HG03039 (cell line): ENCODE results near the gene IZUMO4.
"Not testable (repeated sequence)": the region's sequence is repeated elsewhere in the genome, so short reads cannot be mapped to it uniquely, and the experiment has no call there.

Experiments used
- ATAC-seq: cut with Tn5 transposase; IDR thresholded peaks from one replicate; pipeline ENCODE4 v1.9.1; 2021; ENCODE audit warnings: mild to moderate bottlenecking, moderate library complexity; ENCODE audit not compliant: unreplicated experiment

Gene IZUMO4

GRCh38 chr19:2122251-2122650, 25.5 kb downstream of the IZUMO4 start:
- ATAC-seq, result no peak

DNA sequence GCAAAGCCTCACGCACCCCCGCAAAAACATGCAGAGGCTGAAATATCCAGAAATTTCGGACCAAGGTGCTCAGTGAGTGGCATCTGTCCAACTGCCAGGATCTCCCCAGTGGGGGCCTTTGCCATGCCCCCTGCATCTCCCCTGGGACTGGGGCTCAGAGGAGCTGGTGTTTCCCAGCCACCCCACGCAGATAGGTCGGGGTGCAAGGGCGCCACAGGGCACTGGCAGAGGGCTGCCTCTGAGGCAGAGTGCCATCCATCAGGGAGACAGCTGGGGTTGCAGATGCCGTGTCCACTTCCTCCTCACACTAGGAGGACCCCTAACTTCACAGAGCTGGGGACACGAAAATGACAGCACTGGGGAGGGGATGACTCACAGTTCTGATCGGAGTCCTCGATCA, 26.3 kb downstream of the IZUMO4 start:
- ATAC-seq, result no peak

DNA sequence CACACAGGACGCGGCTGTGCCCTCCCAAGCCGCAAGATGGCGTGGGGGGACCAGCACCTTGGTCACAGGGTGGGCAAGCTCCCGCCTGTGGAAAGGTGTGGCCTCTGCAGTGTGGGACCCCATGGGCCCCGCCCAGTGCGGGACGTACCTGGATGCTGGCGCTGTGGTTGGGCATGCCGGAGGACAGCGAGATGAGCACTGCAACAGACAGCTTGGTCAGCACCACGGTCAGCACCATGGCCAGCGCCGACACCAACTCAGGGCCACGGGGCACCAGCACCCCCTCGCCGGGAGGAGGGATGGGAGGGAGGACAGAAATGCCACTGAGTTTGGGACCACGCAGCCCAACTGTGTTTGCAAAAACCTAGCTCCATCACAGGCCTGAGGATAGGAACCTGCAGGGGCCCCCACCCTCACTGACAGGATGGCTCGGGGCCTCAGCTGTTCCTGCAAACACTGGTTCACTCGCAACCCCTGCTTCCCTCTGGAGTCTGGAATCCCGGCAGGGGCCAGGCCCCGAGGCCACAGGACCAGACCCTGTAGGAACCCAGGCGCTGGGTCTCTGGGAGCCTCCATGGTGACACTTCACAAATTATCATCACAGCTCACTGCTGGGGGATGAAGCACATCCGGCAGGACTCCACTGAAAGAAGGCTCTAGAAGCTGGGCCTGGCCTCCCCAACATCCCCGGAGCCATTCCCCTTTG, 27.1 kb downstream of the IZUMO4 start:
- no peak for ATAC-seq

GRCh38 chr19:2126879-2127518, 30.3 kb downstream of the IZUMO4 start:
- no peak for ATAC-seq

GRCh38 chr19:2127758-2128157, 31.0 kb downstream of the IZUMO4 start:
- ATAC-seq, result no peak

- ATAC-seq, result not testable (repeated sequence)
Observed at GRCh38 chr19:2128252-2128651, 31.5 kb downstream of the IZUMO4 start.

- no peak for ATAC-seq
Observed at GRCh38 chr19:2129022-2129421, 32.3 kb downstream of the IZUMO4 start.

GRCh38 chr19:2129486-2129885, 32.8 kb downstream of the IZUMO4 start:
- no peak for ATAC-seq

DNA sequence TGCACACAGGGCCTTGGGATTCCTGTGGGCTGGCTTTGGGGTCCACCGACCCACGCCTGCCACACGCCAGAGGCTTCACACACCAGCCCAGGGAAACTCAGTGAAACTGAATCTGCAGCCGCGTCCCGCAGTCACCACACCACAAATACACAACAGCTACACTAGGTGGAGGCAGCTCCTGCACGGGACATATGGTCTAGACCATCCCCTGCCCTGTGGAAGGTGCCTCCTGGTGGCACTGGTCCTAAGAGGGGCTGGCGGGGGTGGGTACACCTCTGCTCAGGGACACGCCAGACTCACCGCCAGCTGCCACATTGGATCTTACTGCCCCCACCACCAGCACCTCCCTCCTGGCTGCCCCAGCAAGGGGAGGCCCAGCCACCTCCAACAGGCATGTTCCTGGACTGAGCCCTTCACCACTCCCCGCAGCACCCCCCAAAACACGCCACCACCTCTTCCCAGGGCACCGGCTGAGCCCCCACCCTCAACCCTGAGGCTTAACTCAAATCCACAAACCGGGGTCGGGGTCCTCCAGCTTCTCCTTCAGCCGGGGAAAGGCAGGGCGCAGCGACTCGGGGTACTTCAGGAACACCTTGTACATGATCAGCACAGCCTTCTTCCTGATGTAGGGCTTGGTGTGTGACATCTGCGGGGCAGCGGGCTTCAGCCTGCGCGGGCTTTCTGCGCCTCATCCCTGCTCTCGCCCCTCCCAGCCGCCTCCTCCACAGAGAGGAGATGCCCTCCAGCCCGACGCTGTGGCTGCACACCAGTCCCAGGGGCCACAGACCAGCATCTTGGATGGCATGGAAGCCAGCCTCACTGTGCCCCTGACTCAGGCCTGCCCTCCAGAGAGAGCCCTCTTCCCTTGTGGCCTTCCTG, 33.4 kb downstream of the IZUMO4 start:
- ATAC-seq, result no peak

GRCh38 chr19:2131012-2131975, 34.6 kb downstream of the IZUMO4 start:
- ATAC-seq, result not testable (repeated sequence)

DNA sequence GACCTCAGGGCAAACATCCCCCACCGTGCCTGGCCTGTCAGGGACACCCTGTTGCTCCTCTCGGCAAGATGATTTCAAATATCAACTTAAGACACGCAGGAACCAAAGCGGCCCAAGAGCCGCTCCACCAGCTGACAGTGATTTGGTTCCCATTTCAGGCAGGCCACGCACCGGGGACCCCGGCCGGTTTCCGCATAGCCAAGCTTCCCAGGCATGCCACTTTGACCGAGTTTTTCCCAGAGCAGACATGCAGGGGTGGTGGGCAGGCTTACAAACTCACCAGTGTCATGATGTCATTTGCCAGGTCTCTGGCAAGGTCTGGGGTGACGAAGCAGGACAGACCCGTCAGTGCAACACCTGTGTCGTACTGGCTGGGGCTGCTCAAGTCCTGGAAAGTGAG, 35.5 kb downstream of the IZUMO4 start:
- ATAC-seq, result no peak

DNA sequence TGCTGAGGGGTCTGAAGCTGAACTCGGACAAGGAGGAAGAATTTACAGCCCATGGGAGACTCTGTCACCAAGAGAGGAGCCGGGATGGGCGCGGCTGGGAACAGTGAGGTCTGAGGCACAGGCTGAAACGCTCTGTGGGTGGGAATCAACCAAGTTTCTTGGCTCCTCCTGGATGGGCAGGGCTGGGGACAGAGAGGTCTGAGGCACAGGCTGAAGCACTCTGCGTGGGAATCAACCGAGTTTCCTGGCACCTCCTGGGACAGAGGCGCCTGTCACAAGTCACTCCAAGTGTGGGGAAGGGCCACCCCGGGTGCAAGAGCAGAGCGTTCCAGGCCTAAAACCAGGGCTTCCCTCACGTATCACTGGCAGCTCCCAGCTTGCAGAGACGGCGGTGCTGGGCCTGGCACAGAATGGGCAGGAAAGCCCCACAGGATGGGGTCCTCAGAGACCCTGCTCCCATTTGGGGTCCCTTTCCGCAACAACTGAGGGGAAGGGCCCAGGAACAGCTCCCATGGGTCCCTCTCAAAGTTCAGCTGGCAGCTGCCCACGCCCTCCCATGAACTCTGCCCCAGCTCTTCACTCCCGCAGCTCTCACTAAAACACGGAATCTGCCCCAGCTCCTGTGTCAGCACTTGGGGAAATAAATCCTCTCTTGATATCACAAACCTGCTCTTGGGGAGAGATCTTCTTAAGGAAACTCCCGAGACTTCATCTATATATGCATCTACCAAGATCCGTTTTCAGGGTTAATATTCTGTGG, 36.2 kb downstream of the IZUMO4 start:
- ATAC-seq, result no peak

- ATAC-seq, result no peak
Observed at GRCh38 chr19:2135474-2136402, 39.0 kb downstream of the IZUMO4 start.

DNA sequence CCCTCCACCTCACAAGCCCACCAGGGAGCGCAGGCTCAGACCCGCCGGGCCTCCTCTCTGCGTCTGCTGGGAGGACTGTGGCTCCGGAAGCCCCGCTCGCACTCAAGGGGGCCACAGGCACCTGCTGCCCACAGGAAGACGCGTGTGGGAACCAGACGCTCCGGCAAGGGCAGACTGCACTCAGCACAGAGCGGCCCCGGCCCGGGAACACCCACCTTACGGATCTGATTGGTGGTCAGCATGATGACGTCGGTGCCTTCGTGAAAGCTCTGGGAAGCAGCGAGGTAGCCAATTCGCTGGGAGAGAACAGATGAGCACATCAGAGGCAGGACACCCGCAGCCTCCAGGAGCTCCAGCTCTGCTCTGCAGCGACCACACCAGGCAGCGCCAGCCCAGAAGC, 40.1 kb downstream of the IZUMO4 start:
- ATAC-seq, result no peak

DNA sequence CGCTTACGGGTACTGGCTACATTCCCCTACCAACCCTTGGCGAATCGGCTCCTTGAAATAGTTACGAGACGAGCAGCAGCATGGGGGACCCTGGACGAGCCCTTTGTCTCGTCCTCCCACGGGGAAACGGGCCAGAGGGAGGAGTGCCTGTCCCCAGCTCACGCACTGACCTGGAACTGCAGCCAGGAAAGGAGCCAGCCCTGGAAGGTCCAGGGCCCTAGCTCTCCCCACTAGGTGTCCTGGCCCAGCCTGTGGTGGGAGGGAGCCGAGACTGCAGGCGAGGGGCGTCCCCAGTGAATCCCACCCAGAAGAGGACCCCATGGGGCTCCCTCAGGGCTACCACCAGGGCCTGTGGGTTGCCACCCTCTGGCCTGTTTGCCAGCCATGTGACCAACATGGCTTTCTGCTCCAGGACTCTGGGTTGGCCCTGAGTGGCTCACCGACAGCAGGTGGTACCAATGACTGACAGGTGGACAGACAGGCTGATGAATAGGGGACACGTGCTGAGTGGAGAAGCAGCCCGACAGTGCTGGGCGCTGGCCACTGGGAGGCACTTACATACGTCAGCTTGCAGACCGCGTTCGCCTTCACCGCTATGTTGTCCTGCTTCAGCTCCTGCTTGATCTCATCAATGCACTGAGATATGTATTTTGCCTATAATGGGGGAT, 41.5 kb downstream of the IZUMO4 start:
- ATAC-seq, result no peak

DNA sequence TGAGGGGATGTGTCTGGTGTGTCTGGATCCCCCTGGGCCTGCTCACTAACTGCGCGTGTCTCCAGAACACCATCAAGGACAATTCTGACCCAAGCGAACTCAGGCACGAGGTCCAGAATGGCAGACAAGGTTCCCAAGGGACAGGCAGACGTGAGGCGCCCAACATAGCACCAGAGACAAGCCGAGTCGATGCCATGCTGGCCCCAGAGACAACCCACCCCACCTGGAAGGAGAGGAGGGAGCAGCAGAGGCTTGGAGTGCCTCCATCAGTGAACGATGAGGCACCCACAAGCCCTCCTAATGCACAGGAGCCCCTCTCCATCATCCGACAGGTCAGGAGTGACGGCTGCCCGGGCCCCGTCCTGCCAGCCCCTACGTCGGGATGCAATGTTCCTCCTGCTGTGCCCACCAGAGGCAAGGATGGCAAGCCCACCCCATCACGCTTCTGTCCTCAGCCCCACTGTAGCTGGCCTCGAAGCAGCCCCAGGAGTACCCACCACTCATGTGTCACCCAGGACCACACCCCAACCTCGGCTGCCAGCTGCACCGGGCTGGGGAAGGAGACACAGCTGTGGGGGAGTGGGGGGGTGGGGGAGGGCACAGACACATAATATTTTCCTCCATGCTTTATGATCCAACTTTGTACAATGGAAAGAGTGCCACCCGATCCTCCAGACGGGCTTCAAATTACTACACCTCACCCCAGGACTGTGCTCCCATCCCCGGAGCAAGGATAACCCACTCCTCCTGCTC, 42.8 kb downstream of the IZUMO4 start:
- no peak for ATAC-seq

GRCh38 chr19:2140138-2140569, 43.4 kb downstream of the IZUMO4 start:
- no peak for ATAC-seq
